HG03159 (cell line): ENCODE results near the gene CASTOR1.

Source experiments
- ATAC-seq: cut with Tn5 transposase; IDR thresholded peaks from one replicate; pipeline ENCODE4 v1.9.1; 2021; ENCODE audit warnings: mild to moderate bottlenecking, moderate library complexity; ENCODE audit not compliant: unreplicated experiment

Gene CASTOR1

DNA sequence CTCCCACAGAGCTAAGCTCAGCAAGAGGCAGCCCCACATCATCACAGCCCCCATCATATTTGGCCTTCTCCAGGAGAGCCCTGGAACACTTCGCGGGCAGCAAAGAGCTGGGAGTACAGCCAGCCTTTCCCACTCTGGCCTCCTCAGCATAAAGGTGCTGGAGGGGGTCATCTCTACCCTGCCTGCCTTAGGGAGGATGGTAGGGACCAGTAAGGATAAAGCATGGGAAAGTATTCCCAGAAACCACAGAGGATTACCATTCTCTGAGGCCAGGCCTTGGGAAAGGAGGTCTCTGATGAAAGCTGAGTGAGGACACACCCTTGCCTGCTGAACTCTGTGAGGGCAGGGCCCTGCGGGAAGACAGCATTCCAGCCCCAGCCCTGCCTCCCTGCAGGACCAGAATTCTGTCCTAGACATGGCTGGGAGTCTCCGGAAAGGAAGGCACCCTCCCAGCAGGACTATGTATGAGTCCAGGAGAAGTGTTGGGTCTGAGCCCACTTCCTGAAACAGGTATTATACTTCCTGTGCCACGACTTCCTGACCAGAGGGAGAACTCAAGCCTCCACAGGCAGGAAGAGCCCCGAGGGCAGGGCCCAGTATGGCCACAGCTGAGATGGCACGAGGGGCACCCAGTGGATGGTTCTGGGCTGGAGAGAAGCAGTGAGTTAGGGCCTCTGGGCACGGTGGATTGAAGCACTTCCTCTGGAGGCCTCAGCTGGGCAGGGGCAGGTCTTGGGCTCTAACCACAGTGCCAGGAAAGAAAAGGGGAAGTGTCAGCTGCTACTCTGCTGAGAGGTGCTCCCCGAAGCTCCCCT lies 12.9 kb upstream of the CASTOR1 start:
- no peak for ATAC-seq

- ATAC-seq: no peak
These were observed 10.0 kb upstream of the CASTOR1 start for GRCh38 chr22:30299322-30299721.

DNA sequence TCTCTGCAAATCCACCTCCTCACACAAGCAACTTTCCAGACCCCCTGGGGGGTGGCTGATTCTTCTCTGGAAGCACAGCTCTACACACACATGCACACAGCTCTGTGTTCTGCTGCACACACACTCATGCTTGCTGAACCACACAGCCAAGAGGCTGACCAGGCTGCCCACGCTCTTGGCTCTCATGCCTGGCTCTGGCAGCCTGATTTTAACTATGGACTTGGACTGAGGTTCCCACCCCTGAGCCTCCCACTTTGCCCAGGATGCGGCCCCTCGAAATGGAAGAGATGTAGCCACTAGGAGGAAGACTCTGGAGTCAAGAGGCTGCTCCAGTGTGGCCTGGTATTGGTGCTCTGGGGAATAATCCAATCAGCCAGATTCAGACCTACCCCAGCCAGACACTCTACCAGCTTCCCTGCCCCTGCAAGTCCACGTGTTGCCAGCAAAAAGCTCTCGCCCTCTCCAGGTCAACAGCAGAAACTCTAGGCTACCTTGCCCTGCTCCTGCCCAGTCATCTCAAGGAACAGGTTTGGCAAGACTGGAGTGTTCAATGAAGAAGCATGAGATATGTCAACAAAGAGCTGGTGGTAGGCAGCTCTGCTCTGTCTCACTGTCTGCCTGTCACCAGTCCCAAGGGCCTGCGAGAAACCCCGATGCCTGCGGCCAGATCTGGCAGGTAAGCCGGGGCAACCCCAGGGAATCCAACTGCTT lies 8.8 kb upstream of the CASTOR1 start:
- no peak for ATAC-seq

GRCh38 chr22:30297276-30297990 lies 8.1 kb upstream of the CASTOR1 start:
- no peak for ATAC-seq

DNA sequence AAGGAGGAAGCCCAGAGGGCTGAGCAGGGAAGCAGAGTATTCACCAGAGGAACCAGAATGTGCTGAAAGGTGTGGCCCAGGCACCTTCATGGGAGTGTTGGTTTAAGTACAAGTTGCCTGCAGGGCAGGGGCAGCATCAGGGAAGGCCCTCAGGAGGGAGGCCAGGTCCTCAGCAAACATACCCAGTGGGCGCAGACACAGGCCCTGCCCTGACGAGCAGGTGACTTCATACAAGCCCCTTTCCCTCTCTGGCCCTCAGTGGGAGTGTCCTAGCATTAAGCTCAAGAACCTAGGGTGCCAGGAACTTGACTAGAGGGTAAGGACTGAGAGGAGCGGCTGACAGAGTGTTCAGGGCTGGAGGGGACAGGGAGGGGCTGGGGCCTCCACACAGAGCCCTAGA lies 7.5 kb upstream of the CASTOR1 start:
- no peak for ATAC-seq

- no peak for ATAC-seq
These were observed 7.0 kb upstream of the CASTOR1 start for GRCh38 chr22:30296324-30296723.

GRCh38 chr22:30295576-30295975 lies 6.3 kb upstream of the CASTOR1 start:
- ATAC-seq: no peak

GRCh38 chr22:30294830-30295229 lies 5.5 kb upstream of the CASTOR1 start:
- ATAC-seq: no peak

GRCh38 chr22:30294066-30294465 lies 4.8 kb upstream of the CASTOR1 start:
- no peak for ATAC-seq

GRCh38 chr22:30293026-30293425 lies 3.7 kb upstream of the CASTOR1 start:
- no peak for ATAC-seq

DNA sequence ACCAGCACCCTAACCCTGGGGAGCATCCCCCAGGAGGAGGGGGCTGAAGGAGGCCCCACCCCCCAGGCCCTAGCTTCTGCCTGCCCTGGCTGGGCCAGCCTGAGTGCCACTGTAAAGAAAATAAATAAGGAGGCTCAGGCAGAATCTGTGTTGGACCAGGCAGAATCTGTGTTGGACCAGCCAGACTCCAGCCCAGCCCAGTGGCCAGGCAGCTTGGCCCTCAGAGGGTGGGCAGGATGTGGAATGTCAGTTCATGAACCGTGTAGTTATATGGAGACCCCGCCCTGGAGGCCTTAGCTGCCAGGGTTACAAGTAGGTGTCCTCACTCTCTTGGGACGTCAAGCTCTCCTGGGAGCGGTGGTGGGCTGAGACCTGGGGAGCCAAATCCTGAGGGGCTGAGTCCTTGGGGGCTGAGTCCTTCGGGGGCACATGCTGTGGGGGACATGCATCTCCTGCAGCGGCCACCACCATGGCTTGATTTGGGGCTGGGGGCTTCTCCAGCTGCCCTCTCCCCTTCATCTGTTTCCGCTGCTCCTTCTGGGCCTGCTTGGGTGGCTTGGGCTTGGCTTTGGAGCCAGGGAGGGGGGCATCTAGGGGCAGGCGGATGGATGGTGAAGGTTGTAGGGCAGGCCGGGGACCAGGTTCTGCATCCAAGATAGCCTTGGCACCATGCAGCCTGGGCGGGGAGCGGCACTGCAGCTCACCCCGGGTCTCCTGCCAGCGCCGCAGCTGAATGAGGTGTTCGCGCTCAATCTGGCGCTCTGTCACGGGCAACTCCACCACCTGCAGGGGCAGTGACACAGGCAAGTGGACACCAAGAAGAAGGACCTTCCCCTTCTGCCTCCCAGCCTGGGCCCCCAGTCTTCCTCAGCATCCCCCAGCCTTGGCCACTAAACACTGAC lies 3.0 kb upstream of the CASTOR1 start:
- no peak for ATAC-seq

- no peak for ATAC-seq
These were observed 2.0 kb upstream of the CASTOR1 start for GRCh38 chr22:30291058-30291892.

DNA sequence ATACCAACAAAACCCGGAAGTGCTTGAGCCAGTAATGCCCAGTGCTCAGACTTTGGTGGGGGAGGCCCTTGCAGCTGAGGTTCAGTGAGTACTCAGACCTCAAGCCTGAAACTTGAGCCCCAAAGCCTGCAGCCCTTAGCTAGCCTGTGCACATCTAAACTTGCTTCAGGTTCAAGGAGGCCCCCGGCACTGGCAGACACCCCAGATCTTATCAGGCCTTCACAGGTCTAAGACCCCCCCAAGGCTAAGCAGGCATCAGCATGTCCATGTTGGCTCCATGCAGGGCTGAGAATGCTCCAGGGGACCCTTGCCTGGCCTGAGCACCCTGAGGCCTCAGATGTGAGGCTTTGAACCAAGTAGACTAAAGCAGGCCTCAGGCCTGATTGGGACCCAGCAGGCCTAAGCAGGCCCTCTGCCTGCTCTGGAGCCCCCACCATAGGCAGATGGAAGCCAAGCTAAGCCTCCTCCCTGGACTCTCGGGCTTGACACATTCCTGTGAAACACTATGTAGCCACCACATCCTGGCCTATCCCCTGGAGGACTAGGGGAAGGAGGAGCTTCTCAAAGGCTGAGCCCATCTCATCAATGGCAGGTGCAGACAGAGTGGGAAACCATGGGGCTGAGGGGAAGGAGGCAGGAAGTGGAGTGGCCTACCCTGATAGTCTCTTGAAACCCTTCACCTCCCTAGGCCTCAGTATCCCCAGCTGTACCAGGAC lies 1.2 kb upstream of the CASTOR1 start:
- no peak for ATAC-seq

GRCh38 chr22:30289980-30290313 lies 642 bp upstream of the CASTOR1 start:
- ATAC-seq: peak; percentile 14

GRCh38 chr22:30288419-30289140 lies 725 bp downstream of the CASTOR1 start:
- ATAC-seq: no peak

- no peak for ATAC-seq
These were observed 1.5 kb downstream of the CASTOR1 start for GRCh38 chr22:30287648-30288418.

DNA sequence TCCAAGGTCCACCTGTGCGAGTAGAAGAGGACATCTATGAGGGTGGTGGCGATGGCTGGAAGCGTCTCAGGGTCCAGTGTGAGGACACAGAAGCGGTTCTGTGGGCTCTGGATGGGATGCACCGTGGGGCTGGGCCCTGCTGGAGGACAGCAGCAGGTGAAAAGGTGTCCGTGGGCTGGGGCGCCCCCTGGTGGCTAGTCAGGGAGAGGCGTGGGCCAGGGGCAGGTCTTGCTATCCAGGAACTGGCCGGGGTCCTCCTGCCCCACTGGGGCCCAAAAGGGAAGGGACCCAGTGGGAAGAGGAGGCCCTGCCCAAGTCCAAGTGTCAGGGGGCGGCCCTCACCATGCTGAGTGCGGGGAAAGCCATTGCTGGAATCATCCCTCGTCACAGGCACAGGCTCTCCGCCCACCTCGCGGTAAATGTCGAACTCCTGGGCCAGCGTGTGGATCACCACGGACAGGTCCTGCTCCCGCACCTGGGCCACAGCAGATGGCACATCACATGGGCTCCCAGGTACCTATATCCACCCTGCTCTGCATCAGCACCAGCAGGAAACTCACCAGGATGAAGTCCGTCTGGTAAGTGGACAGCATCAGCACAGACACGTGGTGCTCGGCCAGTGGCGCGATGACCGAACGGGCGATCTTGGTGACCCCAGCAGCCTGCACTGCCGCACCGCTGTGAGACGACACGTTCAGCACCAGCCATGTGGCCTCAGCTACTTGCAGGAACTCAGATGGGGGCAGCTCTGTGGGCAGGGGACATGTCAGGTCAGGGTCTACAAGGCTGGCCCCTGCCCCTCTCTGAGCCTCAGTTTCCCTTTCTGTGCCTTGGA lies 2.3 kb downstream of the CASTOR1 start:
- ATAC-seq: no peak
